Stimulated activated CD8-positive, alpha-beta memory T cell treated with anti-CD3 and anti-CD28 coated beads, Interleukin-12 subunit alpha, Interleukin-12 subunit beta, amount 100 ng/mL, for 24 hours (primary cell): Measurements from ENCODE around the gene TRAP1.
"Not testable (repeated sequence)": the region's sequence is repeated elsewhere in the genome, so short reads cannot be mapped to it uniquely, and the experiment has no call there.

Experiments used
- DNase-seq: peaks from one replicate; pipeline ENCODE4 v3.0.0-alpha.2; 2020; ENCODE audit errors: extremely low read depth

Gene TRAP1

GRCh38 chr16:3736116-3736515, 18.8 kb upstream of the TRAP1 start:
- DNase-seq, result no peak

GRCh38 chr16:3735541-3735940, 18.2 kb upstream of the TRAP1 start:
- no peak for DNase-seq

- no peak for DNase-seq
Measured at GRCh38 chr16:3734758-3735221, 17.5 kb upstream of the TRAP1 start.

- no peak for DNase-seq
Measured at GRCh38 chr16:3734084-3734757, 16.9 kb upstream of the TRAP1 start.

GRCh38 chr16:3732171-3732570, 14.8 kb upstream of the TRAP1 start:
- DNase-seq, result no peak

- DNase-seq, result no peak
Measured at GRCh38 chr16:3731126-3731935, 14.0 kb upstream of the TRAP1 start.

GRCh38 chr16:3730161-3731125, 13.1 kb upstream of the TRAP1 start:
- no peak for DNase-seq

GRCh38 chr16:3729161-3730112, 12.1 kb upstream of the TRAP1 start:
- DNase-seq, result no peak

GRCh38 chr16:3728424-3729160, 11.3 kb upstream of the TRAP1 start:
- no peak for DNase-seq

- DNase-seq, result no peak
Measured at GRCh38 chr16:3727806-3728381, 10.6 kb upstream of the TRAP1 start.

- DNase-seq, result no peak
Measured at GRCh38 chr16:3726021-3726687, 8.8 kb upstream of the TRAP1 start.

GRCh38 chr16:3725276-3725675, 8.0 kb upstream of the TRAP1 start:
- DNase-seq, result no peak

GRCh38 chr16:3722508-3722907, 5.2 kb upstream of the TRAP1 start:
- DNase-seq, result no peak

- DNase-seq, result no peak
Measured at GRCh38 chr16:3720418-3720817, 3.1 kb upstream of the TRAP1 start.

GRCh38 chr16:3718628-3719027, 1.3 kb upstream of the TRAP1 start:
- no peak for DNase-seq

- DNase-seq, result no peak
Measured at GRCh38 chr16:3718019-3718391, 681 bp upstream of the TRAP1 start.

GRCh38 chr16:3716831-3717234, 491 bp downstream of the TRAP1 start:
- DNase-seq, result no peak

- no peak for DNase-seq
Measured at GRCh38 chr16:3715430-3715829, 1.9 kb downstream of the TRAP1 start.

GRCh38 chr16:3714378-3714777, 2.9 kb downstream of the TRAP1 start:
- DNase-seq, result not testable (repeated sequence)
